T-helper 1 cell (primary cell): ENCODE results near the gene PRR15.
A peak's percentile ranks its signal among the peaks of the same experiment; 100 is the strongest.

Experiments used
- DNase-seq, 5 donors: peaks; one replicate each; pipeline ENCODE4 v3.0.0-alpha.2; 2012 to 2020

The PRR15 gene

DNA sequence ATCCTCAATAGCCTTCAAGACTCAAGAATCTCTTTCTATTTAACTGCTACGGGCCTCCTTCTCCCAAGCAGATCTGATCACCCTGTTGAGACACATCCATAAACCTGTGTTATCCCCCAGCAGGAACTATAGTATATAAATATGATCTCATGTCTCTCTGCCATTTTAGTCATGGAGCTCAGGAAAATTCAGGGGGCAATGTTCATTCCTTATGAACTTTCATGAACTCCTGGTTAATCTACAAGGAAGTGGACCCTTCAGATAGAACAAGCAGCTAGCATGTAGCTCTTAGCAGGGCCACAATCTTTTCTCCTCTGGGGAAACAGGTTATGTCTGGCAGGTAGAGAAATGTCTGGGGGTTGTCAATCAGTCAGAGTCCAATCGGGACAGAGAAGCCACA lies 8.9 kb downstream of the PRR15 start:
- DNase-seq = no peak

DNA sequence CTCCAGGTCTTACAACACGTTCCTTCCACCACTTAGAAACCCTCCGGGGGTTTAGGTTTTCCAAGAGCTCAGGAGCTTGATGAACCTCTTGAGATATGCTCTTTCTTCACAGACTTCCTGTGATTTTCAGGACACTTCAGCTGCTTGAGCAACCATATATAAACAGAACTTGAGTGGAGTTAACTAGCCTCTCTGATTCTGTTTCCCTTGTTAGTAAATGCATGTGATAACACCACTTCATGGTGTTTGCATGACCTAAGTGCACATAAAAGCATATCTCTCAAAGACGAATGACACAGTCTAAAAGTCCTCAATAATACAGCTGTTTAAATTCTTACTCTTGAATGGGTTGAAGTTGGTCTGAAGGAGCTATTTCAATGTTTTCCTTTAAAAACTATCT lies 9.9 kb downstream of the PRR15 start:
- no peak for DNase-seq

DNA sequence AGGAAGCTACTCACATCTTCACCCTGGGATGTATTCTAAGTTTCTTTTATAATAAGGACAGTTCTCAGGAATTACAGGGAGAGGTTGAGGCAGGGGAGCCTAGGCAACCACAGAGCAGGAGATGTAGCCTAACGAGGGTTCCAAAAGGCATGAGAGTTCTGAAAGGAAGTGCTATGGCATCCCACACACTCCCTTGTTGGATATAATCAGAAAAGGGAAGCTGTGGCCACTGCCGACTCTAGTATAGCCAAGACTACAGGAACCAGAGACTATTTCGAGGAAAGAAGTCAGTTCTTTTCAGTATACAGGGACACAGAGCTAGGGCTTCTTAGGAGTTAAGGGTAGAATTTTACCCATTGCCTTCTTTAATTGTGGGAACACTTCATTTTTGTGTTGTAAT lies 11.0 kb downstream of the PRR15 start:
- no peak for DNase-seq

DNA sequence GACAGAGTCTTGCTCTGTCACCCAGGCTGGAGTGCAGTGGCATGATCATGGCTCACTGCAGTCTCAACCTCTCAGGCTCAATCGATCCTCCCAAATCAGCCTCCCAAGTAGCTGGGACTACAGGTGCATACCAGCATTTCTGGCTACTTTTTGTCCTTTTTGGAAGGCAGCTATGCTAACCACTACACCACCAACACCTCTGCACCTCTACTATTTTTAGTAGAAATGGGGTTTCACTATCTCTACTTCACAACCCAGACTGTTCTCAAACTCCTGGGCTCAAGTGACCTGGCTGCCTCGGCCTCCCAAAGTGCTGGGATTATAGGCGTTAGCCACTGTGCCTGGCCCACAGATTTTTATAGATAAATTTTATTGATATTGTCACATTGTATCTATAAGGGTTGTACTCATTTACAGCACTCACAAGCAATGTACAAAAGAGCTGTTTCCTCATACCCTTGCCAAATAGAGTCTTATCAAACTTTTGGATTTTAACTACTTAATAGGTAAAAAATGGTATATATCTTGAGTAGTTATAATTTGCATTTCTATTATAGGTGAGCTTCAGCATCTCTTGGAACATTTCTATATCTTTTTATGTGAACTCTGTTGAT lies 23.7 kb downstream of the PRR15 start:
- no peak for DNase-seq

DNA sequence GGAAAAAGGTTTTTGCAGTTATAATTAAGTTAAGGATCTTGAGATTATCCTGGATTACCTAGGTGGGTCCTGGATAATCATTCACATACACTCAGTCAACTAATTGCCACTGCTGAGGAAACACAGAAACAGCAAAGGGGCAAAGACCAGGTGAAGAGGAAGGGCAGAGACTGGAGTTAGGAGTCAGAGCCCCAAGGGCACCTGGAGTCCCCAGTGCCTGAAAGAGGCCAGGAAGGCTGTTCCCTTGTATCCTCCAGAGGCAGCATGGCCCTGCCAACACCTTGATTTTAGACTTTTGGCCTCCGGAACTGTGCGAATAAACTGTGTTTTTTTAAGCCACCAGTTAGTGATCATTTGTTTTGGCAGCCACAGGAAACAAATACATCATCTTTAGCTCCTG lies 24.6 kb downstream of the PRR15 start:
- DNase-seq = no peak

DNA sequence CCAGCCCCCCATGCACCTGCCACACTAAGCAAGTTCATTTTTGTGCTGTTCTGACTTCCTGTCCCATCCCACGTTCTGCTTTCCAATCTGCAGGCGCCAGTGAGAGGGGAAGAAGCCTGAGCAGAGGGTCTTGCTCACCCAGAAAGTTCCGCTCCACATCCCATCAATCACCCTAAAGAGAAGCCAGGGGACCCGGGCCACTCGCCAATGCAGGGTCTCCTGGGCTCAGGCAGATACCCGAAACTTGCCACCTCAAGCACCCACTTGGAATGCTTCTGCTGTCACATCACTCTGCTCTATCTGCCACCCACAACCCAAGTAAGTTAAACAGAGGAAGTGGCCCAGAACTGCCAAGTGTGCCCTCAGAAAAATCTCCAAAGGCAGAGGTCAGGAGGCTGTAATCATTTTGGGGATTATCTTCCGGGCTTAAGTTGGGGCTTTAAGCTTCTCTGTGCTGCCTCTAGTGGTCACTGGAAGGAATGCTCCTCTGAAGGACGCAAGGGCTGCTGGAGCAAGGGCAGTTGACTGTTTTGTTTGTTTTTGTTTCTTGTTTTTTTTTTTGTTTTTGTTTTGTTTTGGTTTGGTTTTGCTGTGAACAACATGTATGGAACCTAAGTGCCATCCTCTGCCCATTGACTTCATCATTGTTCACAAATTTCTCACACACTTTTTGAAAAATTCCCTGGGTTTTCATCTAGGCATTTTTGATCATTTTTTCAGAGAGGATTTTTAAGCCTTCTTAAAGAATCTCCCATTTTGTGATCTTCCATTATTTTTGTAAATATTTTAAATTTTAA lies 25.5 kb downstream of the PRR15 start:
- peak in 1 of 5 donors; percentile 15 for DNase-seq

DNA sequence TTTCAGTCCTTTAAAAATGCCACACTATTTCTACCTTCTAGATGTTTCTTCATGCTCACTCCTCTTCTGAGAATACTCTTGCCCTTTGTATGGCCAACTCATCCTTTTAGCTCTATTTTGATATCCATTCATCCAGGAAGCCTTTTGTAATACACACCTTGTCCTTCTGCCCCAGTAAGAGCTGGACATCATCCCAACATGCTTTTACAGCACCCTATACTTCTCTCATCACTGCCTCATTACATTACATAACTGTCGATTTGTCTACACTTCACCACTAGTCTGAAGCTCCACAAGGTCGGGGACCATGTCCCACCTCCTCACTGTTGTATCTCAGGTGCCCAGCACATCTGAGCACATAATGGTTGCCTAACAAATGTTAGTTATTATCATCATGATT lies 29.2 kb downstream of the PRR15 start:
- DNase-seq = no peak

DNA sequence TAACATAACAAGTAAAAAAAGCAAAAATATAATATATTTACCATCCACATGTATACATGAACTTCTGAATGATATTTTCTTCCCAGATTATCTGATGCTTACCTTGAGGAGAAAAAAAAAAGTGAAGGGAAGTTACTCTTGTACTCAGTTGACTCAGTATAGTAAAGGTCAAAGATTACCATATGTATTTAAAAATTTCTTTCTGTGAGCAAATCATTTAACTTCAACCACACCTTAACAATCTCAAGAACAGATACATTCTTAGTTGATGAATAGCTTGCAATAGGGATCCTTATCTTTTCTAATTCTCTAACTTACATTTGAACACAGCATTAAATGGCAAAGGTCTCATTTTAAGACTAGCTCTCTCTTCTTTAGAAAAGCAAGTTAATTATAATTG lies 29.8 kb downstream of the PRR15 start:
- DNase-seq = no peak

DNA sequence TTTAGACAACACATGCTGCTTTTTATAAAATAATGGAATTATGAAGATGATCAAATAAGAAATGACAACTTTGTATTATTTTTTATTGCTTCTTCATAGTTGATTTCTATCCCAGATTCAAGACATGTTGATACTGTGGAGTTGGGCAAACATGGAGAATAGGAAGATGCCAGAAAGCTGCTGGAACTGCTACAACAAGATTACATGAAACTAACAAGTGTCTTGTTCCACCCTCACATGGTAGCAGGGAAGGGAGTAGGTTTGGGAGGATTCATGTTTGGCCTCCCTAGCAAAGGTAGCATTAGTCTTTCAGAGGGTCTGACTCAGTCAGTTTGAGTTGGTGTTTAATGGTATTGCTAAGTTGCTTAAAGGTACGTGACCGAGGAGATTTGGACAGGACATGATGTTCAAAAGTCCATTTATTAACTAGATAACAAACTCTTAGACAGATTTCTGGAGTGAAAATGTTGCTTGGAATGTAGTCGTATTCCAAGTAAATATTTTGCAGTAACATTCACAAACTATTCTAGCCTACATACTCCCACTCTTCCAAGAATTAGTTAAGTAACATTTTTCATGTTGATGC lies 33.1 kb downstream of the PRR15 start:
- DNase-seq = no peak

DNA sequence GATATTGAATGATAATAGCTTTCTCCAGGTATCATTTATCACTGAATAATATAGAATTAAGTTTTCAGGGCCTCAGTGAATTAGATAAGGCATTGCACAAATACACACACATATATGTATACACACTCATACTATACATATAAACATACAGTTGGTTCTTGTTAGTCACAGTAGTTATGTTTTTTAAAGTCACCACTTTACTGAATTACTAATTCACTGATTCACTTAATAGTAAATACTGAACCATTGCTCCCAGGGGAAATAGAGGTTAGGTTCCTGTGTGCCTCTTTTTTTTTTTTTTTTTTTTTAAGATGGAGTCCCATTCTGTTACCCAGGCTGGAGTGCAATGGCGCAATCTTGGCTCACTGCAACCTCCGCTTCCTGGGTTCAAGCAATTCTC lies 33.6 kb downstream of the PRR15 start:
- DNase-seq = no peak

DNA sequence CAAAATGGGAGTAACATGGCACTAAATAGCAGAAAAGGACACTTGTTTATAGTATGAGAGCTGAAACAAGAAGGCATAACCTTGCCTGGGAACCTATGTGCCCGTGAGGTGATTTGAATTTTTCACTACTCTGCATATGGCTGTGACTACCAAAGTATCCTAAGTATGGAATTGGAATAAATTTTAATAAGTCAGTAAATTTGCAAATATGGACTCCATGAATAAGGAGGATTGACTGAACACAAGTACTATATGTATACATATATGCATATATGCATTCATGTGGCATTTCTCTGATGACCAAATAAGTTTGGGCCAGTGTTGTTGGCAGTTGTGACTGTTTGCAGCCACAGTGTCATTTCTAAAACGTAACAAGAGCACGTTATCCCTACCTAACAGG lies 34.5 kb downstream of the PRR15 start:
- no peak for DNase-seq

DNA sequence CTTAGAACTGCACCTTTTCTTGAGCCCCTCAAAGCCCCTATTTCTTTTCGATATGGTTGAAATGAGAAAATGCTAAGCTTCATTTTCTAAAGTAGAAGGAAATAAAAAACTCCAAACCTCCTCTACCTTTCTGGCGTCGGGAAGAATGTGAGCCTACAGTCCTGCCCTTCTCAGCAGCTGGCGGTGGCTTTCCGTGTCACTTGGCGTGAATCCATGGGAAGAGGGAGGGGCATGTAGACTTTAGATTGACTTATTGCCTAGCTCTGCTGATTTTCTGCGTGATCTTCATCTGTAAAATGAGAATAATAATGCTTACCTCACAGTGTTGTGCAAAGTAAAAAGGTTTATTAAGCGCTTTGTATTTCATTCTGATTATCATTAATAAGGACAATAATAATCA lies 35.0 kb downstream of the PRR15 start:
- DNase-seq = no peak

DNA sequence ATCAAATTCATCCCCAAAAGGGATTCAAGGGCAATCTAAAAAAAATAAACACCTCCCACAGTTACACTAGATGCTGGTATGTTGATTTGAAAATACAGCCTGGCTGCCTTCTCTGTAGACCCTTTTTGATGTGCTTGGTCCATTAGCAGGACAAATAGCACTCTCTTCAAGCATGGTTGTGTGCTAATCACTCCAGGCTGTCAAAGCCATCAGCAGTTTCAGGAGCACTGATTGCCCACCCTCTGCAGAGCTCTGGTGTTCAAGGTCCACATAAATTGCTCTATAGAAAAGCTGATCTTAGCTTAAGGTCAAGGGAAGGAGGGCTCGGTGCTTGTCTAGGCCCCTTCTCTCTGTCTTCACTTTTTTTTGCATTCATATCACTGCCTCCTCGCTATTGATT lies 35.4 kb downstream of the PRR15 start:
- no peak for DNase-seq

DNA sequence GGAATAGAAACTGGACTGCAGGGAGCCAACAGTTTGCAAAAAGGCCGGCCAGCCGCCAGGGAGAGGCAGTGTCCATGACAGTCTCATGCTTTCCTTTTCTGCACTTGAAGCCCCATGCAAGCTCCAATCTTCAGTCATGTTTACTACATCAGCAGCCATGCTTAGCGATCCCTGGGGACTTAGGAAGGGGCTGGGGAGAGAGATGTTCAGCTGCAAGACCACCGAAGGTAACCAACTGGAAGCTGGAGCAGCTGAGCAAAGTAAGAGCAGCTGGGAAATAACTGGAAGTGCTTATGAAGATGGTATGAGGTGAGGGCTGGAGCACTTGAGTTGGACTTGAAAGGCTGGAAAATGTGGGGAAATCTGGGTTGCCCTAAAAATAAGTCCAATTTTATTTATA lies 37.0 kb downstream of the PRR15 start:
- no peak for DNase-seq

DNA sequence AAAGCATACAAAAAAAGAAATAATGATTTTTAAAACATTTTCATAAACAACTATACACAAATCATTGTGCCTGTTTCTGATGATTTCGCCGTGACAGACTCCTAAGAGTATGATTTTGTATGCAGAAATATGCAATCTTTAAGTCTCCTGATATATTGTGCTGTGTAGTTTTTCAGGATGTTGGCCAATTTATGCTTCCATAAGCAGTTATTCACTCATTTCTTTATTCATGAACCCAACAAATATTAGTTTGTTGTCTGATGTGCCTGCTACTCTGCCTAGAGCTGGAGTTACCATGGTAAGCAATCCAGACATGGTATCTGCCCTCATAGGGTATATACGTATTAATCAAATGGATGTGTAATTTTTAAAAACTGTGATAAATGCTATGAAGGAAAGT lies 40.4 kb downstream of the PRR15 start:
- DNase-seq = no peak

DNA sequence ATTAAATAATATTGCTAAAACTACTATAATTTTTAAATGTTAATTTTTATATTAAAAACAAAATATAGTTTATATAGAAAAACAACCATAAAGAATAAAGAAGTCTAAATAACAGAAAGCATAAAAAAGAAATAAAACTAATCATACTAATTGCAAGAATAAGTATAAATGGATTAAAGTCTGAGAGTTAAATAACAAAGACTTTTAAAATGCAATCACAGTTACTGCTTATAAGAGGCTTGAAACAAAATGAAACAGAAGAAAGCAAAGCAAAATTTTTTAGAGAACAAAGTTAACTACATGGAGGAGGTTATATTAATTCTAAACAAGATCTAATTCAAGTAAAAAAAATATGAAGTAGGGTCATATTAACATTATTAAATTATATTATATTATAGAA lies 41.1 kb downstream of the PRR15 start:
- no peak for DNase-seq

DNA sequence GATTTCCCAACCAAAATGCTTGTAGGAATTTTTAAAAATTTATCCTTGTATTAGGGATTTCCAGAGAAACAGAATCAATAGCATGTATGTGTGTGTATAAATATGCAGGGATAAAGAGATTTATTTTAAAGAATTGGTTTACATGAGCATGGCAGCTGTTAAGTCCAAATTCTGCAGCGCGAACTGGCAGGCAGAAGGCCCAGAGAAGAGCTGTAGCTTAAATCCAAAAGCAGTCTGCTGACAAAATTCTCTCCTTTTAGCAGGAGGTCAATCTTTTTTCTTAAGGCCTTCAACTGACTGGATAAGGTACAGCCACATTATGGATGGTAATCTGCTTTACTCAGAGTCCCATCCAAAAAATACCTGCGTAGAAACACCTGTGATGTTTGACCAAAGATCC lies 42.0 kb downstream of the PRR15 start:
- DNase-seq = no peak

DNA sequence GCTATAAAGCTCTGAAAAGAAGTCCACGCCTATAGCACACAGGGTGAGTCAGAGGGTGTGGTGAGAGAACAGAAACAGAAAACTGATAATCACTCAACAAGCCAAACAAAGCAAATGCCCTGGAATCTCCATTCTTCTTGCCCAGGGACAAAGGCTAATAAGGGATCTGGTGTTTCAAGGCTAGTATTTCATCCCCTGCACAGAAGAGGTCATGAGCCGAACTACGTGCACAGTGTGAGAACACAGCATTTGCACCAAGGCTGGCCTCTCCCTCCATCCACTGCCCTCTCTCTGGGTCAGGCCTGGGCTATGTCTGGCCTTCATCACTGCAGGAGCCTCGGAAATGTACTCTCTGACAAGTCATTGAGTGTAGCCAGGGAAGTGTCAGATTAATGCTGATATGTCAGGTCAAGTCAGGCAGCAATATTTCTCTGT lies 42.7 kb downstream of the PRR15 start:
- no peak for DNase-seq

DNA sequence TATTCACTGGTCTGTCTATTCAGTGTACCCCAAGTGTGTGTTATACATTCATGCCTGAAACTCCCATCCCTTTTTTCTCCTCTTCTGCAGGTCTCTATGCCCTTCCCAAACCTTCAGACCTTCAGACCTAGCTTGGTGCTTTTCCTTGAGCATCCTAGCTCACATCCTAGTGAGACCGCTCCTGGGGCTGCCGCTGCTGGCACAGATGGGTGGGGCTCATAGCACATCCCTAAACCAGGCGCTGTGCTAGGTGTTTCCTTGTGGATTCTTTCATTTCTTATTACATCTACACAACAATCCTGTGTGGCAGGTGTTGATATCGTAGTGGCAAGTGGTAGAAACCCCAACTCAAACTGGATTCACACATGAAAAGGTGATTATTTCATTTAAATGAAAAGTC lies 43.2 kb downstream of the PRR15 start:
- no peak for DNase-seq

DNA sequence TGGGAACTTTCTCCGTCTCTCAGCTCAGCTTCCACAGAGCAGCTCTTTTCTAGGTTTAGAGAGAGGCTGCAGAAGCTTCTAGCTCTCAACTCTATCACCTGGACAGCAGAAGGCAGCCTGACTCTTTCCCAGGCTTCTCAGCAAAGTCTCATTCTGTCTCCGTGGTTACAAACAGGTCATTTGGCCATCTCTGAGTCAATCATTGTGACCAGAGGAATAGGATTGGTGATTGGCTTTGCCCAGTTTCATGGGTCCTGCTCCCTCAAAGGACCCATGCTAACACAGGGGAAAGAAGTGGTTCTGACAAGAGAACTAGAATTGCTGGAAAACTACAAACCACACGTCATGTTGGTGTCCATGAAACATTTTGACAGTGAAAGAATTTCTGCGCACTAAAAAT lies 43.6 kb downstream of the PRR15 start:
- DNase-seq = no peak

DNA sequence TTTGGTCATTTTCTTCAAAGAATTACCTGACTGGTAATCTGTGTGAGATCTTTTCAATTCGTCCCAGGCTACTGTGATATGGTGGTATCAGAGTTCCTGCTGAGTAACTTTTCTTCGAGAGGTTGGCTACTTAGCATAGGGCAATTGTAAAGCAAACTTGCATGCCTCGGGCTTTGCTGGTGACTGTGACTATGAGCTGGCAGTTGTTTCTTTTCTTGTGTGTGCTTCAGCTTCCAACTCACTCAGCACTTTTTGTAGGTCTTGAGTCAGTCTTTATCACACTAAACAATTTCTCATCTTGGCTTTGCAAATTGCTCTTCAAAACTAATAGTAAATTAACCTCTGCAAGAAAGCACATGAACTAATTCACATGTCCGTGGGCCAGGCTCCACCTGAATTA lies 44.3 kb downstream of the PRR15 start:
- no peak for DNase-seq

DNA sequence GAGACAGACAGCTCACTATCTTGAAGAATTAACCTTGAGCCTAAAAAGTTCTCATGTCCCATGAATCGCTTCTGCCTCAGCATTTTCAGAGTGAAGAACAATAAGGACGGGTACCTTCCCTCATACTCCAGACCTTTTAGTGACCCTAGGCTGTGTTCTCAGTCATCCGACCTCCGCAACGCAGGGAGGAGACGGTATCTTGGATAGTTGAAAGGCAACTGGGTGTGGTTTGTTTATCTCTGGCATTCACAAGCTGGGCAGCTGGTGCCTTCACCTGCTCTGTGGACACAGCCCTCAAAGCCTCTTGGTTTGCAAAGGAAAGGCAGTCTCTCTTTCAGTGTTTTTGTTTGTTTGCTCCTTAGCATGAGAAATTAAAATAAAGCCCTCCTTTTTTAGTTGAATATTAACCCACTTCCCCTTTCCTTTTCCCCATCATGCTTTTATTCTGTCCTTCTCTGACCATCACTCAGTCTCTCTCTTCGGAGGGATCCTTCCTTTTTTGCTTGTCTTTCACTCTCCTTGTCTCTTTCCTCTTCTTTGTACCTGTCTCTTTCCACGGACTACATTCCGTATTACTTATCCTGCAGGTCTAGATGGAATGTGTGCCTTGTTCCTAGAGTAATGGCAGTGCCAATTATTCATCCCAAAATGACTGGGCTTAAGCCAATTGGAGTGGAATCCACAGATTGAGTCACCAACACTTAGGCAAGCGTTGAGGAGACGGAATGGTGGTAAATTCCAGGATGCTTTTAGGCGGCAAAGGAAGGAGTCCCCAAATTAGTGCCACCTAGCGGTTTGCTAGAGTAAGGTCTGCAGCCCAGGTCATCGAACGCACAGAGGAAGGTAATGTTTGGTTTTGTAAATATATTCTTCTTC lies 45.8 kb downstream of the PRR15 start:
- no peak for DNase-seq

DNA sequence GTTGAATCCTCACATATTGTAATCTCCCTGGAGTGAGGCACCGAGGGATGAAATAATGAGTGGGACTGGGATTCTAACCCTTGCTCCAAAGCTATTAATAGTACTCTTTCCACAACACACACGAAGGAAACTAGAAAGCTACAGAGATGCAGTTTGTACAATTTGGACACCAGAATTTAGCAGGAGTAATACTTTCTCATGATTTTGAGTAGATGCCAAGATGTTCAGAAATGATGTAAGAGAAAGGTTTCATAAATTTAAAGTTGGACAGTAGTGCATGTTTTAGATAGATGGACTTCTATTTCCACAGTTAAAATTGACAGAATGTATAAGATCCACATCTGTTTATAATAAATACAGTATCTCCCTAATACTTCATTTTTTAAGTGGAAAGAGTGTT lies 46.5 kb downstream of the PRR15 start:
- no peak for DNase-seq
